Measurements from ENCODE around the gene MANF.

Gene MANF

GRCh38 chr3:51384726-51385473 lies at the start of gene MANF:
MANF (plus strand) TSS chr3:51385291; CDS start chr3:51385343, 52 bp downstream.
- Histone ChIP-seq H3K9me3 (ENCODE audit: insufficient read depth, low read depth, low read length) (no peaks in the 10 kb centered on the region), H3K4me1 (ENCODE audit: insufficient read depth, low read length) (peaks cover 17% of the 10 kb centered on the region), H3K27me3 (ENCODE audit: insufficient read depth, low read length) (no peaks in the 10 kb centered on the region), H3K36me3 (ENCODE audit: insufficient read depth, low read depth, low read length) (peaks cover 37% of the 10 kb centered on the region), H3K9ac (ENCODE audit: low read depth, low read length) (peak within 1 kb of the TSS; percentile 95), H3K4me3 (ENCODE audit: low read length) (peak within 1 kb of the TSS; percentile 94), H3K27ac (ENCODE audit: low read length) (peak within 1 kb of the TSS; percentile 22)

- Histone ChIP-seq H3K9ac (ENCODE audit: low read depth, low read length) (no peak overlapping the region), H3K9me3 (ENCODE audit: insufficient read depth, low read depth, low read length) (no peaks in the 10 kb centered on the region), H3K27ac (ENCODE audit: low read length) (no peak overlapping the region)
Observed at GRCh38 chr3:51336261-51336660, 48.8 kb upstream of the MANF start.

GRCh38 chr3:51337666-51338065 lies 47.4 kb upstream of the MANF start:
- no peak overlapping the region for H3K4me3 ChIP-seq (ENCODE audit: low read length)
- H3K4me1 ChIP-seq (ENCODE audit: insufficient read depth, low read length) = peaks cover 11% of the 10 kb centered on the region
- no peaks in the 10 kb centered on the region for H3K9me3 ChIP-seq (ENCODE audit: insufficient read depth, low read depth, low read length)

More at GRCh38 chr3:51336261-51336660, 48.8 kb upstream of the MANF start:
- Histone ChIP-seq H3K4me3 (ENCODE audit: low read length) (no peak overlapping the region), H3K27me3 (ENCODE audit: insufficient read depth, low read length) (no peaks in the 10 kb centered on the region), H3K36me3 (ENCODE audit: insufficient read depth, low read depth, low read length) (peaks cover 5% of the 10 kb centered on the region; the same call in 1 of the 2 replicates), H3K4me1 (ENCODE audit: insufficient read depth, low read length) (peaks cover 11% of the 10 kb centered on the region)

GRCh38 chr3:51338632-51339031 lies 46.5 kb upstream of the MANF start:
- no peaks in the 10 kb centered on the region for H3K9me3 ChIP-seq (ENCODE audit: insufficient read depth, low read depth, low read length)
- H3K27me3 ChIP-seq (ENCODE audit: insufficient read depth, low read length) = no peaks in the 10 kb centered on the region
- no peak overlapping the region for H3K9ac ChIP-seq (ENCODE audit: low read depth, low read length)
- peaks cover 11% of the 10 kb centered on the region for H3K4me1 ChIP-seq (ENCODE audit: insufficient read depth, low read length)
- no peak overlapping the region for H3K4me3 ChIP-seq (ENCODE audit: low read length)
- peaks cover 5% of the 10 kb centered on the region; the same call in 1 of the 2 replicates for H3K36me3 ChIP-seq (ENCODE audit: insufficient read depth, low read depth, low read length)
- H3K27ac ChIP-seq (ENCODE audit: low read length) = no peak overlapping the region

More at GRCh38 chr3:51337666-51338065, 47.4 kb upstream of the MANF start:
- Histone ChIP-seq H3K9ac (ENCODE audit: low read depth, low read length) (no peak overlapping the region), H3K36me3 (ENCODE audit: insufficient read depth, low read depth, low read length) (peaks cover 5% of the 10 kb centered on the region; the same call in 1 of the 2 replicates), H3K27me3 (ENCODE audit: insufficient read depth, low read length) (no peaks in the 10 kb centered on the region), H3K27ac (ENCODE audit: low read length) (no peak overlapping the region)

GRCh38 chr3:51340013-51340829 lies 44.9 kb upstream of the MANF start:
- H3K9ac ChIP-seq (ENCODE audit: low read depth, low read length) = no peak overlapping the region

GRCh38 chr3:51340989-51341636 lies 44.0 kb upstream of the MANF start:
- no peak overlapping the region for H3K4me3 ChIP-seq (ENCODE audit: low read length)
- H3K9ac ChIP-seq (ENCODE audit: low read depth, low read length) = no peak overlapping the region
- H3K36me3 ChIP-seq (ENCODE audit: insufficient read depth, low read depth, low read length) = peaks cover 5% of the 10 kb centered on the region; the same call in 1 of the 2 replicates
- no peaks in the 10 kb centered on the region for H3K27me3 ChIP-seq (ENCODE audit: insufficient read depth, low read length)
- H3K9me3 ChIP-seq (ENCODE audit: insufficient read depth, low read depth, low read length) = no peaks in the 10 kb centered on the region
- peaks cover 6% of the 10 kb centered on the region; the same call in 1 of the 2 replicates for H3K4me1 ChIP-seq (ENCODE audit: insufficient read depth, low read length)
- H3K27ac ChIP-seq (ENCODE audit: low read length) = no peak overlapping the region

More at GRCh38 chr3:51340013-51340829, 44.9 kb upstream of the MANF start:
- H3K4me3 ChIP-seq (ENCODE audit: low read length) = no peak overlapping the region
- H3K4me1 ChIP-seq (ENCODE audit: insufficient read depth, low read length) = peaks cover 6% of the 10 kb centered on the region; the same call in 1 of the 2 replicates
- H3K9me3 ChIP-seq (ENCODE audit: insufficient read depth, low read depth, low read length) = no peaks in the 10 kb centered on the region
- H3K36me3 ChIP-seq (ENCODE audit: insufficient read depth, low read depth, low read length) = peaks cover 5% of the 10 kb centered on the region; the same call in 1 of the 2 replicates
- no peaks in the 10 kb centered on the region for H3K27me3 ChIP-seq (ENCODE audit: insufficient read depth, low read length)
- no peak overlapping the region for H3K27ac ChIP-seq (ENCODE audit: low read length)

- Histone ChIP-seq H3K9me3 (ENCODE audit: insufficient read depth, low read depth, low read length) (no peaks in the 10 kb centered on the region), H3K27ac (ENCODE audit: low read length) (no peak overlapping the region), H3K4me3 (ENCODE audit: low read length) (no peak overlapping the region), H3K36me3 (ENCODE audit: insufficient read depth, low read depth, low read length) (peaks cover under 1% of the 10 kb centered on the region; the same call in 1 of the 2 replicates), H3K9ac (ENCODE audit: low read depth, low read length) (no peak overlapping the region), H3K27me3 (ENCODE audit: insufficient read depth, low read length) (no peaks in the 10 kb centered on the region), H3K4me1 (ENCODE audit: insufficient read depth, low read length) (peaks cover 6% of the 10 kb centered on the region; the same call in 1 of the 2 replicates)
Observed at GRCh38 chr3:51343918-51344687, 41.0 kb upstream of the MANF start.

GRCh38 chr3:51350751-51351150 lies 34.3 kb upstream of the MANF start:
- Histone ChIP-seq H3K4me1 (ENCODE audit: insufficient read depth, low read length) (no peaks in the 10 kb centered on the region), H3K36me3 (ENCODE audit: insufficient read depth, low read depth, low read length) (no peaks in the 10 kb centered on the region; the same call in 1 of the 2 replicates), H3K9me3 (ENCODE audit: insufficient read depth, low read depth, low read length) (no peaks in the 10 kb centered on the region), H3K27me3 (ENCODE audit: insufficient read depth, low read length) (no peaks in the 10 kb centered on the region), H3K9ac (ENCODE audit: low read depth, low read length) (no peak overlapping the region), H3K4me3 (ENCODE audit: low read length) (no peak overlapping the region), H3K27ac (ENCODE audit: low read length) (no peak overlapping the region)

- Histone ChIP-seq H3K36me3 (ENCODE audit: insufficient read depth, low read depth, low read length) (no peaks in the 10 kb centered on the region; the same call in 1 of the 2 replicates), H3K4me1 (ENCODE audit: insufficient read depth, low read length) (no peaks in the 10 kb centered on the region), H3K4me3 (ENCODE audit: low read length) (no peak overlapping the region), H3K27me3 (ENCODE audit: insufficient read depth, low read length) (no peaks in the 10 kb centered on the region), H3K27ac (ENCODE audit: low read length) (no peak overlapping the region), H3K9me3 (ENCODE audit: insufficient read depth, low read depth, low read length) (no peaks in the 10 kb centered on the region), H3K9ac (ENCODE audit: low read depth, low read length) (no peak overlapping the region)
Observed at GRCh38 chr3:51353131-51353530, 32.0 kb upstream of the MANF start.

- Histone ChIP-seq H3K36me3 (ENCODE audit: insufficient read depth, low read depth, low read length) (no peaks in the 10 kb centered on the region; the same call in 1 of the 2 replicates), H3K4me1 (ENCODE audit: insufficient read depth, low read length) (no peaks in the 10 kb centered on the region), H3K9me3 (ENCODE audit: insufficient read depth, low read depth, low read length) (no peaks in the 10 kb centered on the region), H3K4me3 (ENCODE audit: low read length) (no peak overlapping the region), H3K27ac (ENCODE audit: low read length) (no peak overlapping the region), H3K9ac (ENCODE audit: low read depth, low read length) (no peak overlapping the region), H3K27me3 (ENCODE audit: insufficient read depth, low read length) (no peaks in the 10 kb centered on the region)
Observed at GRCh38 chr3:51353691-51354090, 31.4 kb upstream of the MANF start.

- H3K27ac ChIP-seq (ENCODE audit: low read length) = no peak overlapping the region
- H3K9me3 ChIP-seq (ENCODE audit: insufficient read depth, low read depth, low read length) = no peaks in the 10 kb centered on the region
- no peaks in the 10 kb centered on the region; the same call in 1 of the 2 replicates for H3K36me3 ChIP-seq (ENCODE audit: insufficient read depth, low read depth, low read length)
- no peaks in the 10 kb centered on the region for H3K4me1 ChIP-seq (ENCODE audit: insufficient read depth, low read length)
- H3K9ac ChIP-seq (ENCODE audit: low read depth, low read length) = no peak overlapping the region
- H3K4me3 ChIP-seq (ENCODE audit: low read length) = no peak overlapping the region
- H3K27me3 ChIP-seq (ENCODE audit: insufficient read depth, low read length) = no peaks in the 10 kb centered on the region
Observed at GRCh38 chr3:51354172-51354571, 30.9 kb upstream of the MANF start.
